Lung microvascular endothelial cell (primary cell): ENCODE measurements around the gene SMDT1. TPM values are rescaled to one million over a fixed set of nuclear protein-coding genes. Genes with fewer than 3 reads are reported as not detected.
"Not testable (repeated sequence)": the region's sequence is repeated elsewhere in the genome, so short reads cannot be mapped to it uniquely, and the experiment has no call there.

ENCODE experiments used
- DNase-seq, 2 donors: peaks; one replicate each; pipeline versions ENCODE4 v3.0.0 to v3.0.0-alpha.2; 2010; ENCODE audit warnings: low read depth in 2 of 2
- total RNA-seq: library from RNA; depleted of rRNA; stranded (reverse); fragments of >200 nt; gene quantifications from 2 replicates; pipeline ENCODE4 v1.2.1, GENCODE V29; 2014

Gene SMDT1
- total RNA-seq, 1 donor from 2014 or later, result 8.1 TPM

DNA sequence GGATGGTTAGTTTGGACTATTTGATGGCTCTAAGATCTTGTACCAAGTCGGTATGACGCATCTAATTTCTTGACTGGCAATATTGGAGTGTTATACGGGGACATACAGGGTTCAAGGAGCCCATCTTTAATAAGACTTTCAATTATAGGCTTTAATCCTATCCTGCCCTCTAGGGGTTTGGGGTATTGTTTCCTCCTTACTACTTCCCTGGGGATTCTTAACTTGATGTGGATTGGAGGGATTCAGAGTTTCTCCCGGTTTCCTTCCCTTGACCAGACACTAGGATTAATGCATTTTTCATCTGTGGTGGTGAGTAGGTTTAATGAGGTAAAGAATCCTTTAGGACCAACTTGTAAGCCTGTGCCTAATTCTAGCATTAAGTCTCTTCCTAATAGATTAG is 32.3 kb downstream of the SMDT1 start:
- no peak for DNase-seq

DNA sequence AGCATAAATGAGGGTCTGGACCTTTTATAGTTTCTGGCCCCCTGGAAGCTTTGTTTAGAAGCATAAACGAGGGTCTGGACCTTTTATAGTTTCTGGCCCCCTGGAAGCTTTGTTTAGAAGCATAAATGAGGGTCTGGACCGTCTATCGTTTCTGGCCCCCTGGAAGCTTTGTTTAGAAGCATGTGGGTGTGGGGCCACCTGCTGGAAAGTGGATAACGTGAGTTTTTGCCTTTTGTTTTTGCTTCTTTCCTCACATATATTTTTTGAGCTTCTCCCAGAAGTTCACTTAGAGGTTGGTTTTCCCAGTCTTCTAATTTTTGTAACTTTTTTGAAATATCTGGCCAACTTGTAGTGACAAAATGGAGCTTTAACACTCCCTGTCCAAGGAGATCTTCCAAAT is 33.3 kb downstream of the SMDT1 start:
- peak; percentile 24 to 63 for DNase-seq

GRCh38 chr22:42114721-42115120 is 35.2 kb downstream of the SMDT1 start:
- DNase-seq, result peak; percentile 34 to 41

DNA sequence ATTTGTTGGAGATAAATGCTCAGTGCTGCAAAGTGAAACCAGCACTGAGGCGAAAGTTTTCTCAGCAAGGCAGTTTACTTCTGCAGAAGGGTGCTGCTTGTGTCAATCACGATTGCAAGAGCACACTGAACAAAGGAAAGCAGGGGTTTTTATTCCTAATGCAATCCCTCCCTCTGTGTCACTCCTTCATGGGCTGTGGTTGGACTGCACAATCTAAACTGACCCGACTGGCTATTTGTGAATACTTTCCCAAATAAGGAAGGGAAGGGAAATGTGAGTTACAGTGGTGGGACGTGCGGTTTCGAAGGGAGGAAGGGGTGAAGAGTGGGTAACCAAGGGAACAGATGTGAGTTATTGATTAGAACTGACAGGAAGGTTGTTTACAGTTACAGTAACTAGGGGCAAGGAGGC is 35.9 kb downstream of the SMDT1 start:
- DNase-seq, result not testable (repeated sequence)

GRCh38 chr22:42116848-42117424 is 37.4 kb downstream of the SMDT1 start:
- peak in 1 of 2 donors; percentile 19 for DNase-seq

DNA sequence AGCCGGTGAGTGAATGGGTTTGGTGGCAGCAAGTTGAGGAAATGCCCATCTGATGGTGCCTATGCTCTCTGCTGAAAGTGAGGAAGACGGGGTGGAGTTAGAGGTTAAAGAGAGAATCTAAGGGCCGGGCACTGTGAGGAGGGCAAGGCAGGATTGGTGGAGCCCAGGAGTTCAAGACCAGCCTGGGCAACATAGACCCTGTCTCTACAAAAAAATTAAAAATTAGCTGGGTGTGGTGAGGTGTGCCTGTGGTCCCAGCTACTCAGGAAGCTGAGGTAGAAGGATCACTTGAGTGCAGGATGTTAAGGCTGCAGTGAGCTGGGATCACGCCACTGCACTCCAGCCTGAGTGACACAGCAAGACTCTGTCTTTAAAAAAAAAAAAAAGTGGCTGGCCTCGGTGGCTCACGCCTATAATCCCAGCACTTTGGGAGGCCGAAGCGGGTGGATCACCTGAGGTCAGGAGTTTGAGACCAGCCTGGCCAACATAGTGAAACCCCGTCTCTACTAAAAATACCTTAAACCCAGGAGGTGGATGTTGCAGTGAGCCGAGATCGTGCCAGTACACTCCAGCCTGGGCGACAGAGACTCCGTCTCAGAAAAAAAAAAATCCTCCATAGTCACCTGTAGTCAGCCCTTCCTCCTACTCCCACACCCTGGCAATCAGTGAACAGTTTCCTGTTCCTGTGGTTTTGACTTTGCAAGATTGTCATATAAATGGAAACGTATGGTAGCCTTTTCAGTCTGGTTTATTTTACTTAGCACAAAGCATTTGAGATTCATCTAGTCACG is 40.9 kb downstream of the SMDT1 start:
- not testable (repeated sequence) for DNase-seq

DNA sequence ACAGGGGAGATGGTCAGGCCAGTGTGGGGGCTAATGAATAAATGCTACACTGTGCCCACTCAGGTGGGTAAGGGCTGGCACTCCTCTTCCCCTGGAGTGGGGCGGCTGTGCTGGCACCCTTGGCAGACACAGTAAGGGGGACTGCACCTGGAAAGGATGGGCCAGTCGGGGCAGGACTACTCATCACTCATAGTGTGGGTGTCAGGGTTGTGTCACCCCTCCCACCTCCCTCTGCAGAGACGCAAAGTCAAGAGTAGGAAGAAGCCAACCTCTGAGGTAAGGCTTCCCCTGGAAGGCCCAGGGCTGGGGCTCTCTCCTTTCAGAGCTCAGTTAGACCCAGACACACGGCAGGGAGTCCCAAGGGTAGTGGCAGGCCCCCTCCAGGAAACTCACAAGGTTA is 44.0 kb downstream of the SMDT1 start:
- not testable (repeated sequence) for DNase-seq

- no peak for DNase-seq
These were observed 48.1 kb downstream of the SMDT1 start for GRCh38 chr22:42127606-42128005.

- DNase-seq, result not testable (repeated sequence)
These were observed 48.5 kb downstream of the SMDT1 start for GRCh38 chr22:42128007-42128406.

GRCh38 chr22:42128776-42129694 is 49.5 kb downstream of the SMDT1 start:
- DNase-seq, result not testable (repeated sequence)

DNA sequence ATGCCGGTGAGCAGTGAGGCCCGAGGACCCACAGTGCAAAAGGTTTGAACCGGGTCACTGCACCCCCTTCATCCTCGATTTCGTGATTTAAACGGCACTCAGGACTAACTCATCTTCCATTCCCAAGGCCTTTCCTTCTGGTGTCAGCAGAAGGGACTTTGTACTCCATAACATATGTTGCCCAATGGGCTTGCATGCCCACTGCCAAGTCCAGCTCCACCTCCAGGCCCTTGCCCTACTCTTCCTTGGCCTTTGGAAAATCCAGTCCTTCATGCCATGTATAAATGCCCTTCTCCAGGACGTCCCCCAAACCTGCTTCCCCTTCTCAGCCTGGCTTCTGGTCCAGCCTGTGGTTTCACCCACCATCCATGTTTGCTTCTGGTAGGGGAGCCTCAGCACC is 50.7 kb downstream of the SMDT1 start:
- not testable (repeated sequence) for DNase-seq

GRCh38 chr22:42130639-42131431 is 51.3 kb downstream of the SMDT1 start, which contains the start of gene CYP2D6:
TSS of gene CYP2D6 (minus strand) at chr22:42130810. CDS start at chr22:42130791, 19 bp downstream.
- not testable (repeated sequence) for DNase-seq

DNA sequence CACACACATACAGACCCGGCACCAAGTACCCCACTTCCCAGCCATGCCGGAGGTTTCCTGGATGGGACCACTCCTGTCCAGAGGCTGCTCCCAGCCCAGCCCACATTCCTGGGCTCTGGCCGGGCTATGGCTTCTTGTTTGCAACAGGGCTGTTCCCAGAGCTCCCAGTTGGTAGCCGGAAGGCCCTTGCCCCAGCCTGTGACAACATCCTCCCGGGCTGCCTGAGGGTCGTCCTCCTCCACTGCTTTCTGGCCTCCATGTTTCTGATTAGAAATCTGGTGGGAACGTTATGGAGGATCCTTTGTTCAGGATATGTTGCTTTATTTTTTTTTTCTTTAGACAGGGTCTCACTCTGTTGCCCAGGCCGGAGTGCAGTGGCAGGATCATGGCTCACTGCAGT is 52.1 kb downstream of the SMDT1 start:
- DNase-seq, result no peak

DNA sequence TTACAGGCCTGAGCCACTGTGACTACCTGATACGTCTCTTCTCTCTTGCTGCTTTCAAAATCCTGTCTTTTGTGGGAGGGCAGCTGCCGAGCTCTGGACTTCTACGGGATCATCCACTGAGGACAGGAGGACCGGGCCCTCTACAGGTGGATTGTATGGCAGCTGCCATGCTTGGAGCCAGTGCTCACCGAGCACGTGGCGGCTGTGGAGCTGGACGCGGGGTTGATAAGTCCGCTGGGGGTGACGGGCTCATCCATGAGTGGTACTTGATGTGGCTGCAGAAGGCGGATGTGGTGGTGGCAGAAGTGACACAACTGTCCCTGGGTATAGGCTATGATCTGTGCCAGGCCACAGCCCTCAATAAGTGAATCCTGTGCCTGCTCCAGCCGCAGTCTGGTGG is 53.0 kb downstream of the SMDT1 start:
- DNase-seq, result no peak

Other genes starting within 250 kb of the SMDT1 start
- 36.4 and 47.2 TPM in 2 replicates for gene SREBF2, start 246.6 kb upstream of the SMDT1 start, total RNA-seq
- not detected in 2 replicates for gene SHISA8, start 164.6 kb upstream of the SMDT1 start, total RNA-seq
- gene TNFRSF13C, start 152.9 kb upstream of the SMDT1 start, total RNA-seq, result under 0.01 TPM in 1 of 2 replicates, not detected in the other
- 5.4 and 15.9 TPM in 2 replicates for gene CENPM, start 132.5 kb upstream of the SMDT1 start, total RNA-seq
- under 0.01 TPM in 2 replicates for gene SEPTIN3, start 110.3 kb upstream of the SMDT1 start, total RNA-seq
- gene WBP2NL, start 80.9 kb upstream of the SMDT1 start, total RNA-seq, result not detected in 2 replicates
- gene NAGA, start 8.9 kb upstream of the SMDT1 start, total RNA-seq, result 12.3 and 19.0 TPM in 2 replicates
- 17.0 and 22.8 TPM in 2 replicates for gene PHETA2, start 5.5 kb upstream of the SMDT1 start, total RNA-seq
- 47.9 and 48.2 TPM in 2 replicates for gene NDUFA6, start 11.1 kb downstream of the SMDT1 start, total RNA-seq
- under 0.01 and 0.20 TPM in 2 replicates for gene CYP2D6, start 51.1 kb downstream of the SMDT1 start, total RNA-seq
- 13.3 and 16.9 TPM in 2 replicates for gene TCF20, start 191.0 kb downstream of the SMDT1 start, total RNA-seq